Neural progenitor cell (in vitro differentiated cells): ENCODE data around the gene RAD23B.

Source experiments
- EZH2 ChIP-seq: fragments of 200-600 bp; sonication (generic); IDR thresholded peaks from 2 replicates; pipeline ENCODE4 v1.6.1; 2017; ENCODE audit warnings: antibody characterized with exemption, mild to moderate bottlenecking, moderate library complexity
- EZH2phosphoT487 ChIP-seq: fragments of 200-600 bp; sonication (generic); IDR thresholded peaks from 2 replicates; pipeline ENCODE4 v1.6.1; 2017; ENCODE audit warnings: antibody characterized with exemption
- TF ChIP-seq, protein P1 (sequence below): fragments of 200-600 bp; sonication (generic); IDR thresholded peaks from 2 replicates; pipeline ENCODE4 v1.5.1; 2017; ENCODE audit warnings: antibody characterized with exemption, mild to moderate bottlenecking

DNA sequence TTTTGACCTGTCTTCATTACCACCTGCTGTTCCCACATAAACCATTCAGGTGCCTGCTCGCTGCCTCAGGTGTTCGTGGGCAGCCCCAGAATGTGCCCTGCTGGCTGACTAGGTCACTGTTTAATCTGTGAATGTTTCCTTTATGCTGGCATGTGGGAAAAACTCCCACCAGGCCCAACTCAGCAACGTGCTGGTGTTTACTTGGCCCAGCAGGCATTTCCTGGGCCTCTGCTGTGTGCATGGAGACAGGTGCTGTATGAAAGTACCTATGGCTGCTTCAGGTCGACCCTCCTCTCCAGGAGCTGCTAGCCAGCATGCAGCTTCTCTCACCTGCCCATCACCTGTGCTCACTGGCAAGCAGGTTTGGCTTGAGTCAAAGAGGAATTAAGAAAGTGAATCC lies 65.8 kb downstream of the RAD23B start:
- TF ChIP-seq, protein P1, sequence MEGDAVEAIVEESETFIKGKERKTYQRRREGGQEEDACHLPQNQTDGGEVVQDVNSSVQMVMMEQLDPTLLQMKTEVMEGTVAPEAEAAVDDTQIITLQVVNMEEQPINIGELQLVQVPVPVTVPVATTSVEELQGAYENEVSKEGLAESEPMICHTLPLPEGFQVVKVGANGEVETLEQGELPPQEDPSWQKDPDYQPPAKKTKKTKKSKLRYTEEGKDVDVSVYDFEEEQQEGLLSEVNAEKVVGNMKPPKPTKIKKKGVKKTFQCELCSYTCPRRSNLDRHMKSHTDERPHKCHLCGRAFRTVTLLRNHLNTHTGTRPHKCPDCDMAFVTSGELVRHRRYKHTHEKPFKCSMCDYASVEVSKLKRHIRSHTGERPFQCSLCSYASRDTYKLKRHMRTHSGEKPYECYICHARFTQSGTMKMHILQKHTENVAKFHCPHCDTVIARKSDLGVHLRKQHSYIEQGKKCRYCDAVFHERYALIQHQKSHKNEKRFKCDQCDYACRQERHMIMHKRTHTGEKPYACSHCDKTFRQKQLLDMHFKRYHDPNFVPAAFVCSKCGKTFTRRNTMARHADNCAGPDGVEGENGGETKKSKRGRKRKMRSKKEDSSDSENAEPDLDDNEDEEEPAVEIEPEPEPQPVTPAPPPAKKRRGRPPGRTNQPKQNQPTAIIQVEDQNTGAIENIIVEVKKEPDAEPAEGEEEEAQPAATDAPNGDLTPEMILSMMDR, result no peak
- no peak for TF ChIP-seq EZH2
- no peak for TF ChIP-seq EZH2phosphoT487
